ENCODE data around the gene ADPGK. TPM values are rescaled to one million over a fixed set of nuclear protein-coding genes. Genes with fewer than 3 reads are reported as not detected.
"Not testable (repeated sequence)": the region's sequence is repeated elsewhere in the genome, so short reads cannot be mapped to it uniquely, and the experiment has no call there.

ADPGK gene
- total RNA-seq, 4 donors from 2014 or later, result 31.7 to 87.2 (median 53.4) TPM

DNA sequence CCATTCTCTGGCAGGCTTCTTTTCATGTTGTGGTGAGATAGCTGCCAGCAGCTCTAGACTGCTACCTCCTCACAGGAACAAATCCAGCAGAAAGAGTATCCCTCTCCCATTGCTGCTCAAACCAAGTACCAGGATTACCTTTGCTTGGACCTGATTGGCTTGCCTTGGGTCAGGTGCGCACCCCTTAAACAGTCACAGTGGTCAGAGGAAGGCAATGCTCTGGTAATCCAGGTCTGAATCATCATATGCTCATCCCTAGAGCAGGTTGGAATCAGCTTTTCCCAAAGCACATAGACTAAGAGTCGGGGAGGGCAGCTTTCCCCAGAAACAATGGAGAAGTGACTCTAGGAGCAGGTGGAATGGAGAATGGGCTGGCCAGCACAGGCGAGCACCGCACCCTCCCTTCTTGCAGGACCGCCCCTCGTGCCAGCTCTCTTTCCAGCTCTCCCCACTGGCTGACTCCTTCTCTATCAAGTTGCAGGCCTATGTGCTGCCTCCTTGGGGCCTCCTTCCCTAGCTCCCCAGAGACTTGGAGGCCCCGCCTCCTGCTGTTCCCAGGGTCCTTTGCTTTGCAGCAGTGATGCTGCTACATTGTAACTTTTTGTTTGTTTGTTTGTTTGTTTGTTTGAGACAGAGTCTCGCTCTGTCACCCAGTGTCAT lies 29.9 kb upstream of the ADPGK start:
- in situ Hi-C loops (cut with MboI; ENCODE audit: low pct_ligation_motif_present in 1 of 4, low pct_unique_long_range_greater_than_20kb in 1 of 4, low sequenced_read_pairs in 3 of 4) (no loop called here), intact Hi-C loops (cut with DNase I; ENCODE audit: low total_unique reads) (no loop called here)
- WGBS, 2 donors (ENCODE audit: low coverage in 1 of 2), result 74% methylated on average over 8 of the region's 8 CpGs; no CpG with 5 or more reads in 1 of the 2 donors
- H3K36me3 ChIP-seq, result no peaks in the 10 kb centered on the region
- H3K4me3 ChIP-seq, result no peak overlapping the region
- no peak for TF ChIP-seq EP300 (IDR thresholded peaks at IDR 0.05; ENCODE audit: low read depth)
- TF ChIP-seq, protein P1, sequence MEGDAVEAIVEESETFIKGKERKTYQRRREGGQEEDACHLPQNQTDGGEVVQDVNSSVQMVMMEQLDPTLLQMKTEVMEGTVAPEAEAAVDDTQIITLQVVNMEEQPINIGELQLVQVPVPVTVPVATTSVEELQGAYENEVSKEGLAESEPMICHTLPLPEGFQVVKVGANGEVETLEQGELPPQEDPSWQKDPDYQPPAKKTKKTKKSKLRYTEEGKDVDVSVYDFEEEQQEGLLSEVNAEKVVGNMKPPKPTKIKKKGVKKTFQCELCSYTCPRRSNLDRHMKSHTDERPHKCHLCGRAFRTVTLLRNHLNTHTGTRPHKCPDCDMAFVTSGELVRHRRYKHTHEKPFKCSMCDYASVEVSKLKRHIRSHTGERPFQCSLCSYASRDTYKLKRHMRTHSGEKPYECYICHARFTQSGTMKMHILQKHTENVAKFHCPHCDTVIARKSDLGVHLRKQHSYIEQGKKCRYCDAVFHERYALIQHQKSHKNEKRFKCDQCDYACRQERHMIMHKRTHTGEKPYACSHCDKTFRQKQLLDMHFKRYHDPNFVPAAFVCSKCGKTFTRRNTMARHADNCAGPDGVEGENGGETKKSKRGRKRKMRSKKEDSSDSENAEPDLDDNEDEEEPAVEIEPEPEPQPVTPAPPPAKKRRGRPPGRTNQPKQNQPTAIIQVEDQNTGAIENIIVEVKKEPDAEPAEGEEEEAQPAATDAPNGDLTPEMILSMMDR (IDR thresholded peaks at IDR 0.05), result no peak
- no peak for TF ChIP-seq POLR2A (IDR thresholded peaks at IDR 0.05)
- no peak overlapping the region for H3K27ac ChIP-seq
- no peaks in the 10 kb centered on the region for H3K9me3 ChIP-seq
- H3K4me1 ChIP-seq, result no peaks in the 10 kb centered on the region
- no peak for DNase-seq
- H3K27me3 ChIP-seq, result no peaks in the 10 kb centered on the region

DNA sequence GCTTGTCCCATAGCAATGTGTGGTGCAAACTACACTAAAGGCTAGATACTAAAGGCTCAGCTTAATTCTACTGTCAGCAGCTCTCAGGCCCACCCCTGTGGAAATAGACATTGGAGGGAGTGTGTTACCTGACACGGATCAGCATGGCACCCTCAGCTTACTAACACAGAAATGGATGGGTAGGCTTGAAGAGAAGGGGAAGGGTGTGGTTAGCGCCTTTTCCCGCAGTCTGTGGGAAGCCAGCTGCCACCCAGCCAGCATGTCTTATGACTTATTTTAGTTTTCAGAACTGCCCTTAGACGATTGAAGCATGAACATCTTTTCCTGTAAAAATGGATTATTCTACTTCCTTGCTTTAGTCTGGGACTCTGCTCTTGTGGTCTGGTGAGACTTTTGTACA lies 25.8 kb upstream of the ADPGK start:
- H3K4me3 ChIP-seq, result no peak overlapping the region
- H3K27ac ChIP-seq, result no peak overlapping the region
- no peaks in the 10 kb centered on the region for H3K4me1 ChIP-seq
- no peaks in the 10 kb centered on the region for H3K9me3 ChIP-seq
- WGBS, 2 donors (ENCODE audit: low coverage in 1 of 2), result 67 to 78% methylated on average over 3 to 4 of the region's 4 CpGs
- intact Hi-C loops (cut with DNase I; ENCODE audit: low total_unique reads), result no loop called here
- DNase-seq, result no peak
- in situ Hi-C loops (cut with MboI; ENCODE audit: low pct_ligation_motif_present in 1 of 4, low pct_unique_long_range_greater_than_20kb in 1 of 4, low sequenced_read_pairs in 3 of 4), result no loop called here
- no peaks in the 10 kb centered on the region for H3K36me3 ChIP-seq
- H3K27me3 ChIP-seq, result no peaks in the 10 kb centered on the region
- no peak for TF ChIP-seq POLR2A (IDR thresholded peaks at IDR 0.05)
- TF ChIP-seq EP300 (IDR thresholded peaks at IDR 0.05; ENCODE audit: low read depth), result no peak
- TF ChIP-seq POLR2AphosphoS5 (IDR thresholded peaks at IDR 0.05), result no peak
- TF ChIP-seq, protein P1 (IDR thresholded peaks at IDR 0.05), result no peak

DNA sequence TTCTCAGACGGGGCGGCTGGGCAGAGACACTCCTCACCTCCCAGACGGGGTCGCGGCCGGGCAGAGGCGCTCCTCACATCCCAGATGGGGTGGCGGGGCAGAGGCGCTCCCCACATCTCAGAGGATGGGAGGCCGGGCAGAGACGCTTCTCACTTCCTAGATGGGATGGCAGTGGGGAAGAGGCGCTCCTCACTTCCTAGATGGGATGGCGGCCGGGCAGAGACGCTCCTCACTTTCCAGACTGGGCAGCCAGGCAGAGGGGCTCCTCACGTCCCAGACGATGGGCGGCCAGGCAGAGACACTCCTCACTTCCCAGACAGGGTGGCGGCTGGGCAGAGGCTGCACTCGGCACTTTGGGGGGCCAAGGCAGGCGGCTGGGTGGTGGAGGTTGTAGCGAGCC lies 23.8 kb upstream of the ADPGK start:
- in situ Hi-C loops (cut with MboI; ENCODE audit: low pct_ligation_motif_present in 1 of 4, low pct_unique_long_range_greater_than_20kb in 1 of 4, low sequenced_read_pairs in 3 of 4); intact Hi-C loops (cut with DNase I; ENCODE audit: low total_unique reads); H3K4me3 ChIP-seq: not testable (repeated sequence)

DNA sequence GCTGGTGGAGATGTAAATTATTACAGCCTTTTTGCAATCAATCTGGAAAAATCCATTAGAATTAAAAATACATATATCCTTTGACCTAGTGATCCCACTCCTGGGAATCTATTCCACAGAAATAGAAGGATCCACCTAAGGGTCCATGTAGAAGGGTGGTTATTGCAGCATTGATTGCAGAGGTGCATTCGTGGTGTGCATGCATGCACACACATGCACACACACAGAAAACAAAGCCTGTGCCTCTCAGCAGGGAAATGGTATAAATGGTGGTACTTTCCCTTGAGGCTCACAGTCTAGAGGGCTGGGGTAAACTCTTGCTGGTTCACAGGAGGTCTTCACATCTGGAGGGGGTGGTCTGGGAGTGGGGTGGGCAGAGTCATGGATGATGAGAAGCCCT lies 19.4 kb upstream of the ADPGK start:
- H3K27me3 ChIP-seq, result no peaks in the 10 kb centered on the region
- intact Hi-C loops (cut with DNase I; ENCODE audit: low total_unique reads), result no loop called here
- in situ Hi-C loops (cut with MboI; ENCODE audit: low pct_ligation_motif_present in 1 of 4, low pct_unique_long_range_greater_than_20kb in 1 of 4, low sequenced_read_pairs in 3 of 4), result no loop called here
- H3K27ac ChIP-seq, result no peak overlapping the region
- 70% methylated on average over 1 of the region's 1 CpG; no CpG with 5 or more reads in 1 of the 2 donors for WGBS, 2 donors (ENCODE audit: low coverage in 1 of 2)
- no peak for TF ChIP-seq POLR2A (IDR thresholded peaks at IDR 0.05)
- no peak for TF ChIP-seq POLR2AphosphoS5 (IDR thresholded peaks at IDR 0.05)
- TF ChIP-seq EP300 (IDR thresholded peaks at IDR 0.05; ENCODE audit: low read depth), result no peak
- TF ChIP-seq, protein P1 (IDR thresholded peaks at IDR 0.05), result no peak
- no peaks in the 10 kb centered on the region for H3K4me1 ChIP-seq
- no peak overlapping the region for H3K4me3 ChIP-seq
- H3K9me3 ChIP-seq, result no peaks in the 10 kb centered on the region
- no peaks in the 10 kb centered on the region for H3K36me3 ChIP-seq
- no peak for DNase-seq

More for the DNA sequence above, 23.8 kb upstream of the ADPGK start:
- H3K27me3 ChIP-seq, H3K36me3 ChIP-seq, DNase-seq, H3K9me3 ChIP-seq, H3K27ac ChIP-seq, H3K4me1 ChIP-seq: not testable (repeated sequence)
- 93% methylated on average over 21 of the region's 22 CpGs; no CpG with 5 or more reads in 1 of the 2 donors for WGBS, 2 donors (ENCODE audit: low coverage in 1 of 2)

Measured in transverse colon (tissue), 4 donors.